HG03521 (cell line): Measurements from ENCODE around the gene ANK2.

Experiments used
- ATAC-seq: cut with Tn5 transposase; IDR thresholded peaks from one replicate; pipeline ENCODE4 v1.9.1; 2021; ENCODE audit warnings: mild to moderate bottlenecking, moderate library complexity; ENCODE audit not compliant: unreplicated experiment

The ANK2 gene

GRCh38 chr4:113325876-113326615 is 276.6 kb downstream of the ANK2 start:
- ATAC-seq = no peak

- no peak for ATAC-seq
Observed at GRCh38 chr4:113327494-113327893, 278.0 kb downstream of the ANK2 start.

- ATAC-seq = peak; percentile 64
Observed at GRCh38 chr4:113328514-113328913, 279.1 kb downstream of the ANK2 start.

GRCh38 chr4:113330200-113330599 is 280.7 kb downstream of the ANK2 start:
- no peak for ATAC-seq

GRCh38 chr4:113331811-113332210 is 282.4 kb downstream of the ANK2 start:
- no peak for ATAC-seq

GRCh38 chr4:113332701-113333100 is 283.2 kb downstream of the ANK2 start:
- ATAC-seq = no peak

GRCh38 chr4:113335746-113336145 is 286.3 kb downstream of the ANK2 start:
- ATAC-seq = no peak

- no peak for ATAC-seq
Observed at GRCh38 chr4:113336556-113336955, 287.1 kb downstream of the ANK2 start.

GRCh38 chr4:113339430-113339813 is 290.0 kb downstream of the ANK2 start:
- no peak for ATAC-seq

GRCh38 chr4:113344100-113344499 is 294.6 kb downstream of the ANK2 start:
- ATAC-seq = no peak

- ATAC-seq = no peak
Observed at GRCh38 chr4:113347245-113347644, 297.8 kb downstream of the ANK2 start.

- ATAC-seq = no peak
Observed at GRCh38 chr4:113349430-113349829, 300.0 kb downstream of the ANK2 start.

- ATAC-seq = no peak
Observed at GRCh38 chr4:113350576-113350975, 301.1 kb downstream of the ANK2 start.

GRCh38 chr4:113355550-113356371 is 306.3 kb downstream of the ANK2 start:
- ATAC-seq = peak; percentile 98

- ATAC-seq = no peak
Observed at GRCh38 chr4:113356453-113356852, 307.0 kb downstream of the ANK2 start.

GRCh38 chr4:113358784-113359183 is 309.3 kb downstream of the ANK2 start:
- ATAC-seq = no peak

GRCh38 chr4:113365377-113365776 is 315.9 kb downstream of the ANK2 start:
- ATAC-seq = no peak

- ATAC-seq = no peak
Observed at GRCh38 chr4:113368056-113368455, 318.6 kb downstream of the ANK2 start.

- ATAC-seq = no peak
Observed at GRCh38 chr4:113371111-113371510, 321.7 kb downstream of the ANK2 start.

- no peak for ATAC-seq
Observed at GRCh38 chr4:113375964-113376666, 326.7 kb downstream of the ANK2 start.

GRCh38 chr4:113378836-113379235 is 329.4 kb downstream of the ANK2 start:
- ATAC-seq = no peak

- no peak for ATAC-seq
Observed at GRCh38 chr4:113382704-113383103, 333.3 kb downstream of the ANK2 start.
